Posterior vena cava (tissue), 2 donors: ENCODE results near the gene SWI5. TPM values are rescaled to one million over a fixed set of nuclear protein-coding genes. Genes with fewer than 3 reads are reported as not detected.

Experiments
- microRNA-seq, 2 donors: library from miRNA; unstranded; fragments of <30 nt; microRNA quantifications; one replicate each; pipeline ENCODE4 v1.2.0, GENCODE V29; 2020 to 2021; ENCODE audit warnings: borderline microRNAs expressed in 2 of 2
- total RNA-seq, 2 donors: library from RNA; stranded (reverse); fragmentation: NEBNext Ultra II Directional; extraction: Animal tissue kit (Norgen Biotek cat#: 25700); gene quantifications; one replicate each; pipeline ENCODE4 v1.2.1, GENCODE V29; 2021
- donor health status: DM: yes; HTN: yes; CAD: no.
- donor health status: DM: yes; HTN: yes; CAD: no.

The SWI5 gene
- total RNA-seq, 2 donors from 2014 or later, result 11.5 to 16.7 TPM

Small RNAs within 50 kb of the gene (microRNA-seq; reads per million reads assigned to microRNA genes)
- gene MIR199B (387 to 585 reads per million in 2 donors), gene MIR3154 (0 to 0.97 reads per million in 2 donors)

Other genes with a start within 250 kb of the SWI5 start
- gene NAIF1, start 209.0 kb upstream of the SWI5 start, total RNA-seq, result 1 to 10 TPM; 6.0 to 7.1 TPM
- gene SLC25A25, start 208.0 kb upstream of the SWI5 start, total RNA-seq, result 10 to 100 TPM; 22.9 to 35.2 TPM
- gene PTGES2, start 148.5 kb upstream of the SWI5 start, total RNA-seq, result 10 to 100 TPM; 38.6 to 38.9 TPM
- under 1 TPM; 0.67 to 0.69 TPM for gene LCN2, start 126.8 kb upstream of the SWI5 start, total RNA-seq
- 10 to 100 TPM; 41.9 to 49.1 TPM for gene BBLN, start 116.0 kb upstream of the SWI5 start, total RNA-seq
- 10 to 100 TPM; 88.3 to 99.4 TPM for gene CIZ1, start 84.7 kb upstream of the SWI5 start, total RNA-seq
- 10 to 100 TPM; 19.0 to 46.5 TPM for gene DNM1, start 72.9 kb upstream of the SWI5 start, total RNA-seq
- gene GOLGA2, start 269 bp upstream of the SWI5 start, total RNA-seq, result 100 to 1,000 TPM; 123 to 130 TPM
- 10 to 100 TPM; 11.8 to 15.7 TPM for gene TRUB2, start 46.2 kb downstream of the SWI5 start, total RNA-seq
- gene COQ4, start 46.6 kb downstream of the SWI5 start, total RNA-seq, result 10 to 100 TPM; 16.0 to 20.0 TPM
- 10 to 100 TPM; 15.9 to 22.3 TPM for gene SLC27A4, start 64.3 kb downstream of the SWI5 start, total RNA-seq
- 10 to 100 TPM; 44.0 to 44.5 TPM for gene URM1, start 95.1 kb downstream of the SWI5 start, total RNA-seq
- 10 to 100 TPM; 64.1 to 97.6 TPM for gene CERCAM, start 144.6 kb downstream of the SWI5 start, total RNA-seq
- 10 to 100 TPM; 17.5 to 19.8 TPM for gene ODF2, start 179.7 kb downstream of the SWI5 start, total RNA-seq
- gene GLE1, start 228.4 kb downstream of the SWI5 start, total RNA-seq, result 10 to 100 TPM; 14.6 to 15.5 TPM